T-helper 2 cell treated with Interferon-gamma antibody and Interleukin-4, amounts not matched to agents 100 ng/mL and 5 ng/mL, for 36 hours (primary cell): ENCODE data around the gene AGAP1. TPM values are rescaled to one million over a fixed set of nuclear protein-coding genes. Genes with fewer than 3 reads are reported as not detected.

Experiments used
- intact Hi-C: fragments of 100-400 bp; cut with micrococcal nuclease; formaldehyde crosslinking; loops from one replicate; pipeline ENCODE4 v1.15.1; 2023
- total RNA-seq: library from RNA; stranded (reverse); gene quantifications from 2 replicates; pipeline ENCODE4 v1.2.3, GENCODE V29; 2022

The AGAP1 gene
- total RNA-seq, 1 donor from 2014 or later: 1.4 TPM

DNA sequence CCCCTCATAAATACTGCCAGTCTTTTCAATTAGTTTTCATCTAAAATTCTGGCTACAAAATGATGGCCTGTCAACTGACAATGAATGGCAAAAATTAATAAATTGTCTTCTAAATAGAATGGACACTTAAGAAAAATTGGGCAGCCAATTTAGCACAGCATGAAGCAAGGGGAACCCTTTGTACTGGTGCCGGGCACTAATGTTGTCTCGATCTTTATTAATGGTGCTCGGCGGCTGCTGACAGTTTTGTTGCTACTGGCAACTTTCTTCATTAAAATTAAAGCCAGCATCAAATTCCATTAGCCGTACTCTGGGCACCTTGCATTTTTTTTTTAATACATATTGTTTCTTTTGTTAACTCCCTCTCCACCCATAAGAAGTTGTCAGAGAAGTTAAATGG lies 365.0 kb downstream of the AGAP1 start:
- intact Hi-C loops: no loop called here

GRCh38 chr2:235859651-235860050 lies 365.8 kb downstream of the AGAP1 start:
- intact Hi-C loops: no loop called here

GRCh38 chr2:235860111-235860510 lies 366.3 kb downstream of the AGAP1 start:
- intact Hi-C loops: no loop called here

GRCh38 chr2:235860871-235861270 lies 367.0 kb downstream of the AGAP1 start:
- intact Hi-C loops: no loop called here

- intact Hi-C loops: no loop called here
Measured at GRCh38 chr2:235861383-235861782, 367.5 kb downstream of the AGAP1 start.

- intact Hi-C loops: no loop called here
Measured at GRCh38 chr2:235863414-235863813, 369.6 kb downstream of the AGAP1 start.

GRCh38 chr2:235864302-235864701 lies 370.5 kb downstream of the AGAP1 start:
- intact Hi-C loops: no loop called here

- intact Hi-C loops: no loop called here
Measured at GRCh38 chr2:235864733-235865515, 371.1 kb downstream of the AGAP1 start.

DNA sequence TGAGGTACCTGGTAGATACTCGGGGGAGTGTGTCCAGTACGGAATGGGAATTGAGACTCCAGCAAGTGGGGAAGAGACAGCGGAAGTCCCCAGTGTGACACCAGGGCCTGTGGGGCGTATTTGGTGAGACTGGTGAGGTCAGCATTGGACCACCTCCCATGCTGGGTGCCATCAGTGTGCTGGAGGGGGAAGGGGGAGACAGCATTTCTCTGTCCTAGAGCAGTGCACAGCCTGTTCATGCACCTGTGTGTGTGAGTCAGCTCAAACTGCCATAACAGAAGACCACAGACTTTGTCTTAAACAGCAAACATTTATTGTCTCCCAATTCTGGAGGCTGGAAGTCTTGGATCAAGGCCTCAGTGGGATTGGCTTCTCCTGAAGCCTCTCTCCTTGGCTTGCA lies 372.5 kb downstream of the AGAP1 start:
- intact Hi-C loops: no loop called here

- intact Hi-C loops: no loop called here
Measured at GRCh38 chr2:235868224-235868623, 374.4 kb downstream of the AGAP1 start.

DNA sequence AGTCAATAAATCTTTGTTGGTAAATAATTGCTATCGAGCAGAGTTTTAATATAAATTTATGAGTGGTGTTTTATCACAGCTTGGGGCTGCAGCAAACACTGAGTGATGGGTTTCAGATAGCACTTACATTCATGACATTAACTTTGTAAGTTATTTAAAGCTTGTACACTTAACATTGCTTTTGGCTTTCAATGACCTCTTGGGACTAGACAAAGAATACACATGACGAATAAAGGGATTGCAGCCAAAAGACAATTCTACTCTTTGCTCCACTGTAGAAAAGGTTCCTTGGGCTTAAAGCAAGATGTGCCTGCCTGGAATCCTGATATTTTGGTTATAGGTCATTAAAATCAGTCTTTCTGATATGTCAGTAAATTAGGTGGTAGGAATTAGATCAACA lies 374.8 kb downstream of the AGAP1 start:
- intact Hi-C loops: no loop called here

GRCh38 chr2:235870515-235870914 lies 376.7 kb downstream of the AGAP1 start:
- intact Hi-C loops: no loop called here

GRCh38 chr2:235876099-235876679 lies 382.3 kb downstream of the AGAP1 start:
- intact Hi-C loops: no loop called here

GRCh38 chr2:235877275-235877802 lies 383.5 kb downstream of the AGAP1 start:
- intact Hi-C loops: no loop called here

GRCh38 chr2:235879116-235879515 lies 385.3 kb downstream of the AGAP1 start:
- intact Hi-C loops: no loop called here

GRCh38 chr2:235883675-235884074 lies 389.8 kb downstream of the AGAP1 start:
- intact Hi-C loops: no loop called here

GRCh38 chr2:235889302-235889630 lies 395.4 kb downstream of the AGAP1 start:
- intact Hi-C loops: no loop called here

DNA sequence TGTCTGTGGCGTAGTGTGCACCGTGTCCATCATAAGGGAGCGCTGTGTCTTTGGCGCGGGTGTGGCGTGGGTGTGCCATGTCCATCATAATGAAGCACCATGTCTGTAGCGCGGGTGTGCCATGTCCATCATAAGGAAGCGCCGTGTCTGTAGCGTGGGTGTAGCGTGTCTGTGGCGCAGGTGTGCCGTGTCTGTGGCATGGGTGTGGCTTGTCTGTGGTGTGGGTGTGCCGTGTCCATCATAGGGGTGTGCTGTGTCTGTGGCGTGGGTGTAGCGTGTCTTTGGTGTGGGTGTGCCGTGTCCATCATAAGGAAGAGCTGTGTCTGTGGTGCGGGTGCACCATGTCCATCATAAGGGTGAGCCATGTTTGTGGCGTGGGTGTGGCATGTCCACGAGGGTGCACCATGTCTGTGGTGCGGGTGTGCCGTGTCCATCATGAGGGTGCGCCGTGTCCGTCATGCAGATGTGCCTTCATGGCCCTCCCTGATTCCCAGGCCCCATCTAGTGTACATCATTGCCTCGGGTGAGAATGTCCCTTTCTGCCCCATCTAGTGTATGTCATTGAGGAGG lies 399.4 kb downstream of the AGAP1 start:
- intact Hi-C loops: no loop called here

GRCh38 chr2:235894839-235895238 lies 401.0 kb downstream of the AGAP1 start:
- intact Hi-C loops: no loop called here

DNA sequence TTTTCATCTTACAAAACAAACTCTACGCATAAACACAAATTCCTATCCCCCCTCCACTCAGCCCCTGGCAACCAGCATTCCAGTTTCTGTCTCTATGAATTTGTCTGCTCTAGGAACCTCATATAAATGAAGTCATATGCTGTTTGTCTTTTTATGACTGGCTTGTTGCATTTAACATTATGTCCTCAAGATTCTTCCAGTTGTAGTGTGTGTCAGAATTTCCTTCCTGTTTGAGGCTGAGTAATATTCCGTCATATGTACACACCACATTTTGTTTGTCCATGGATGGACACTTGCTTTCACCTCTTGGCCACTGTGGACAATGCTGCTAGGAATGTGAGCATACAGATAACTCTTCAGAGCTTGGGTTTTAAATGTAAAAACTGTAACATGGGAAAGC lies 402.2 kb downstream of the AGAP1 start:
- intact Hi-C loops: no loop called here

DNA sequence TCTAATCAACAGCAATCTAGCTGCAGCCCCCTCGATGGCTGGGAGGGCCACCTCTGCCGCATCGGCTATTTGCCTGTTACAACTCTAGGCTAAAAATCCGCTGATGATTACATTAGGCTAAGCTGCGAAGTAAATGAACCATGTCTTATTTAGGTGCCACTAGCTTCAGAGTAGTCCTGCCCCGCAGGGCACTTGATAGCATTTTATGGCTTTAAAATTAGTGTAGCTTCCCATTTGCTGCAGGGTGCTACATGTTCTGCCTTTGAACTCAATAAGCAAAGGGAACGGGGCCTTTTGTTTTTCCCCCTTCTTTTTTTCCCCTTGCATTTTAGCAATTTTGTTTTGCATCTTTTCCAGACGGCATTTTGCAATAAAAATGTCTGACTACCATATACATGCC lies 404.1 kb downstream of the AGAP1 start:
- intact Hi-C loops: no loop called here

DNA sequence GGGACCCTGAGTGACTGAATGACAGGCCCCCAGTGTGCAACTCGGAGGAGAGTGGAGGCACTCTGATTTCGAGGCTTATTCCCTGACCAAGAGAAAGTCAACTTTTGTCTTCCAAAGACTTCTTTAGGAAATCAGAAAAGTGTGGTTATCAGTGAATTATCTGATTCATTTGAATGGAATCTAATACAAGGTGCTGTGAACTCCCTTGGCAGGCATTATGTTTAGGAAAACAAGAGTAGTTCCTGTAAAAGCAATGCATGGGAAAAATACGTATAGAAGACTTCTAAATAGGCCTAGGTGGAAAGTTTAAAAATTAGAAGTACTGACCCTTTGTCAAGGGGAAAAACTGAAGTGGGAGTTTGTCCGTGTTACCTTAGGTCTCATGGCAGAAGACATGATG lies 404.9 kb downstream of the AGAP1 start:
- intact Hi-C loops: no loop called here

- intact Hi-C loops: no loop called here
Measured at GRCh38 chr2:235900631-235901030, 406.8 kb downstream of the AGAP1 start.
